Endodermal cell (in vitro differentiated cells): ENCODE results near the gene VPS13D. TPM values are rescaled to one million over a fixed set of nuclear protein-coding genes. Genes with fewer than 3 reads are reported as not detected.

Experiments
- DNase-seq: peaks from one replicate; pipeline ENCODE4 v3.0.0-alpha.2; 2017
- H3K27ac ChIP-seq: 2 replicates; pipeline ENCODE4 v1.5.1; 2013; ENCODE audit warnings: mild to moderate bottlenecking, low read depth, low read length, moderate library complexity
- H3K27me3 ChIP-seq: 2 replicates; pipeline ENCODE4 v1.6.1; 2013; ENCODE audit warnings: mild to moderate bottlenecking, low read length, moderate library complexity; ENCODE audit not compliant: insufficient read depth, control insufficient read depth, poor library complexity, severe bottlenecking
- H3K36me3 ChIP-seq: 2 replicates; pipeline ENCODE4 v1.7.0; 2013; ENCODE audit warnings: mild to moderate bottlenecking, low read length, moderate library complexity; ENCODE audit not compliant: control insufficient read depth, insufficient read depth
- H3K4me1 ChIP-seq: one replicate; pipeline ENCODE4 v1.7.0; 2013; ENCODE audit warnings: low read length; ENCODE audit not compliant: control insufficient read depth, insufficient read depth
- H3K4me3 ChIP-seq: 2 replicates; pipeline ENCODE4 v1.5.1; 2013; ENCODE audit warnings: mild to moderate bottlenecking, low read length, moderate library complexity
- H3K9ac ChIP-seq: 2 replicates; pipeline ENCODE4 v1.6.1; 2013; ENCODE audit warnings: mild to moderate bottlenecking, low read length, moderate library complexity; ENCODE audit not compliant: poor library complexity, severe bottlenecking; ENCODE audit errors: extremely low read depth
- H3K9me3 ChIP-seq: 2 replicates; pipeline ENCODE4 v1.6.1; 2013; ENCODE audit warnings: mild to moderate bottlenecking, low read length, moderate library complexity; ENCODE audit not compliant: control insufficient read depth
- H3K27ac Mint-ChIP-seq: 2 replicates; pipeline ENCODE4 v1.8.0; 2020; ENCODE audit warnings: mixed read lengths
- H3K27me3 Mint-ChIP-seq: 2 replicates; pipeline ENCODE4 v1.8.0; 2021; ENCODE audit warnings: mild to moderate bottlenecking, mixed read lengths; ENCODE audit not compliant: insufficient read depth
- H3K36me3 Mint-ChIP-seq: 2 replicates; pipeline ENCODE4 v1.8.0; 2020; ENCODE audit warnings: low read depth, mixed read lengths
- H3K4me1 Mint-ChIP-seq: 2 replicates; pipeline ENCODE4 v1.8.0; 2020; ENCODE audit warnings: mixed read lengths
- H3K4me3 Mint-ChIP-seq: 2 replicates; pipeline ENCODE4 v1.8.0; 2020; ENCODE audit warnings: mild to moderate bottlenecking, moderate library complexity, mixed read lengths
- H3K9me3 Mint-ChIP-seq: 2 replicates; pipeline ENCODE4 v1.8.0; 2020; ENCODE audit warnings: mild to moderate bottlenecking, mixed read lengths
- whole genome bisulfite sequencing, 2 experiments: methylation state at CpG; one replicate each; pipeline versions ENCODE4 v1.1.5 to v1.1.7; 2013; ENCODE audit warnings: missing lambda C conversion rate in 2 of 2, mixed read lengths in 1 of 2; ENCODE audit not compliant: insufficient coverage in 1 of 2, insufficient read length in 1 of 2; 5-methylcytosine and 5-hydroxymethylcytosine counted together
- total RNA-seq, 2 donors: library from RNA; stranded (reverse); fragmentation: NEBNext Ultra II Directional in 1 of 2; extraction: Animal tissue kit (Norgen Biotek cat#: 25700) in 1 of 2; gene quantifications; 2 replicates in 1 of 2; 3 replicates in 1 of 2; pipeline ENCODE4 v1.2.1, GENCODE V29; 2021
- TF ChIP-seq, protein P1 (sequence below): fragments of 200-600 bp; sonication (generic); conservative IDR thresholded peaks from 2 replicates; pipeline ENCODE4 v1.5.0; 2021; ENCODE audit warnings: antibody characterized with exemption, mild to moderate bottlenecking

VPS13D gene
- total RNA-seq, 2 donors from 2014 or later, result 32.5 to 36.7 TPM

DNA sequence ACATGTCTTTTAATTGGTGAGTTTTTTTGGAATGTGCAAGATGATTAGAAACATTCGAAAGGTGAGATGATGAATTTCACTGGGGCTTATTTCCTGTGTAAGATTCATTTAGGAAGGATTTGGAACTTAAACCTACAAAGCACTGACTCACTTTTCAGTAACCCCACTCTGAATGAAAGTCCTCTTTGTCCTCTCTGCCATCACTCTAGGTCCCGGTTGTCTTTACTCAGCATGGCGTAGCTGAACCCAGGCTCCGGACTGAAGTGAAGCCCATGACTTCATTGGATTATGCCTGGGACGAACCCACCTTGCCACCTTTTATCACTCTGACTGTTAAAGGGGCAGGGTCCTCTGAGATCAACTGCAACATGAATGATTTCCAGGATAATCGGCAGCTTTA is 139.4 kb downstream of the VPS13D start:
- Mint-ChIP-seq H3K9me3 (no peaks in the 10 kb centered on the region), H3K27me3 (no peaks in the 10 kb centered on the region), H3K4me1 (peaks cover 25% of the 10 kb centered on the region), H3K4me3 (no peak overlapping the region), H3K36me3 (peaks cover 28% of the 10 kb centered on the region), H3K27ac (no peak overlapping the region)
- H3K9ac ChIP-seq, result no peak overlapping the region
- TF ChIP-seq, protein P1, sequence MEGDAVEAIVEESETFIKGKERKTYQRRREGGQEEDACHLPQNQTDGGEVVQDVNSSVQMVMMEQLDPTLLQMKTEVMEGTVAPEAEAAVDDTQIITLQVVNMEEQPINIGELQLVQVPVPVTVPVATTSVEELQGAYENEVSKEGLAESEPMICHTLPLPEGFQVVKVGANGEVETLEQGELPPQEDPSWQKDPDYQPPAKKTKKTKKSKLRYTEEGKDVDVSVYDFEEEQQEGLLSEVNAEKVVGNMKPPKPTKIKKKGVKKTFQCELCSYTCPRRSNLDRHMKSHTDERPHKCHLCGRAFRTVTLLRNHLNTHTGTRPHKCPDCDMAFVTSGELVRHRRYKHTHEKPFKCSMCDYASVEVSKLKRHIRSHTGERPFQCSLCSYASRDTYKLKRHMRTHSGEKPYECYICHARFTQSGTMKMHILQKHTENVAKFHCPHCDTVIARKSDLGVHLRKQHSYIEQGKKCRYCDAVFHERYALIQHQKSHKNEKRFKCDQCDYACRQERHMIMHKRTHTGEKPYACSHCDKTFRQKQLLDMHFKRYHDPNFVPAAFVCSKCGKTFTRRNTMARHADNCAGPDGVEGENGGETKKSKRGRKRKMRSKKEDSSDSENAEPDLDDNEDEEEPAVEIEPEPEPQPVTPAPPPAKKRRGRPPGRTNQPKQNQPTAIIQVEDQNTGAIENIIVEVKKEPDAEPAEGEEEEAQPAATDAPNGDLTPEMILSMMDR, result no peak
- no peak overlapping the region for H3K27ac ChIP-seq
- no peak for DNase-seq
- H3K36me3 ChIP-seq, result peaks cover 26% of the 10 kb centered on the region
- peaks cover 8% of the 10 kb centered on the region for H3K4me1 ChIP-seq
- H3K9me3 ChIP-seq, result no peaks in the 10 kb centered on the region
- no peaks in the 10 kb centered on the region for H3K27me3 ChIP-seq
- WGBS, 2 experiments, result 87 to 90% methylated on average over 4 to 6 of the region's 6 CpGs
- no peak overlapping the region for H3K4me3 ChIP-seq

DNA sequence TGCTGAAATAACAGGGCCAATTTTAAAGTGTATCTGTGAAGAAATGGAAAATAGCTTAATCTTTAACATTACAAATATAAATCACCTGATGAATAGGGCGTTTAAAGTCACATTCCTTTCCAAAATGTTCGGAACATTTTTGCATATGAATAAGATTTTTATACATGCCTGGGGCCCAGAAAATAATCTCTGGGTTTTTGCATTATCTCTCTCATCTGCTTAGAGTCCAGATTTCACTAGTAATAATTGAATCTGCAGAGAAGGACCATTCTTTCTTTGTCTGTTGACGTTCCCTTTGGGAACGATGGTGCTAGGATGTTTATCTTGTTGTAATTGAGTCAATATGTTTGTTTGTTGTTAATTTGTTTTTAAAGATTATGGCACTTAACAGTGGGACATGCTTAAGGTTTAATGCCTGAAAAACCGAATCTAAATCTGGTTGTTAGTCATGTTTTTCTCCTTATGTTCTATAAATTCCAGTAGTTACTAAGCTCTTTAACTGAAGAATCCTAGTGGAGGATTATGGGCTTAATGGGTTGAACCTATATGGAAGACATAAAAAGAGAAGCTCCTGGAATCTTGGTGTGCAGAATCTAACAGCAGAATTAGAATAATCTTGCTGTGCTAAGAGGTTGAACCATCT is 140.6 kb downstream of the VPS13D start:
- no peak overlapping the region for H3K27ac ChIP-seq
- DNase-seq, result no peak
- no peak overlapping the region for H3K4me3 ChIP-seq
- H3K36me3 ChIP-seq, result peaks cover 20% of the 10 kb centered on the region
- H3K36me3 Mint-ChIP-seq, result peaks cover 23% of the 10 kb centered on the region
- no peak overlapping the region for H3K9ac ChIP-seq
- H3K9me3 Mint-ChIP-seq, result no peaks in the 10 kb centered on the region
- TF ChIP-seq, protein P1, result no peak
- no peaks in the 10 kb centered on the region for H3K27me3 ChIP-seq
- no peaks in the 10 kb centered on the region for H3K27me3 Mint-ChIP-seq
- no peak overlapping the region for H3K4me3 Mint-ChIP-seq
- H3K9me3 ChIP-seq, result no peaks in the 10 kb centered on the region
- H3K27ac Mint-ChIP-seq, result no peak overlapping the region
- H3K4me1 Mint-ChIP-seq, result peaks cover 25% of the 10 kb centered on the region
- H3K4me1 ChIP-seq, result peaks cover 8% of the 10 kb centered on the region
- 87 to 90% methylated on average over 3 to 5 of the region's 5 CpGs for WGBS, 2 experiments

DNA sequence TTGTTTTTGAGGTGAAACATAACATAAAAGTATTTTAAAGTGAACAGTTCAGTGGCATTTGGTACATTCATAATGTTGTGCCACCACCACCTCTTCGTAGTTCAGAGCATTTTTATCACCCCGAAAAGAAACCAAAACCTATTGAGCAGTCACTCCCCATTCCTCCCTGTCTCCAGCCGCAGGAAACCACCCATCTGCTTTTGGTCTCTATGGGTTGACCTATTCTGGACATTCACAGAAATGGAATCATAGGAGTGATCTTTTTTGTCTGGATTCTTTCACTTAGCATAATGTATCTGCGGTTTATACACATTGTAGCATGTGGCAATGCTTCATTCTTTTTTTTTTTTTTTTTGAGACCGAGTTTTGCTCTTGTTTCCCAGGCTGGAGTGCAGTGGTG is 141.2 kb downstream of the VPS13D start:
- WGBS, 2 experiments, result 91 to 100% methylated on average over 4 to 5 of the region's 5 CpGs
- H3K9ac ChIP-seq, result no peak overlapping the region
- peaks cover 8% of the 10 kb centered on the region for H3K4me1 ChIP-seq
- H3K4me1 Mint-ChIP-seq, result peaks cover 25% of the 10 kb centered on the region
- H3K9me3 ChIP-seq, result no peaks in the 10 kb centered on the region
- no peak overlapping the region for H3K4me3 ChIP-seq
- peaks cover 24% of the 10 kb centered on the region for H3K36me3 Mint-ChIP-seq
- no peaks in the 10 kb centered on the region for H3K27me3 ChIP-seq
- TF ChIP-seq, protein P1, result no peak
- no peak for DNase-seq
- H3K27ac Mint-ChIP-seq, result no peak overlapping the region
- H3K27me3 Mint-ChIP-seq, result no peaks in the 10 kb centered on the region
- H3K9me3 Mint-ChIP-seq, result no peaks in the 10 kb centered on the region
- H3K27ac ChIP-seq, result no peak overlapping the region
- H3K4me3 Mint-ChIP-seq, result no peak overlapping the region
- H3K36me3 ChIP-seq, result peaks cover 20% of the 10 kb centered on the region
